Left kidney (tissue), 2 donors: ENCODE measurements around the gene ANGPTL4. TPM values are rescaled to one million over a fixed set of nuclear protein-coding genes. Genes with fewer than 3 reads are reported as not detected.
"Not testable (repeated sequence)": the region's sequence is repeated elsewhere in the genome, so short reads cannot be mapped to it uniquely, and the experiment has no call there.

Source experiments
- DNase-seq: peaks from one replicate; pipeline ENCODE4 v3.0.0-alpha.2; 2013
- polyA plus RNA-seq: library from polyadenylated mRNA; unstranded; fragments of 120-200 nt; gene quantifications from one replicate; pipeline ENCODE4 v1.2.1, GENCODE V29; 2013; ENCODE audit not compliant: insufficient read length

Gene ANGPTL4
- polyA plus RNA-seq, 1 donor, result 3.6 TPM

- no peak for DNase-seq
Measured at GRCh38 chr19:8360196-8360595, 3.8 kb upstream of the ANGPTL4 start.

- peak; percentile 69 for DNase-seq
Measured at GRCh38 chr19:8361921-8362793, 1.8 kb upstream of the ANGPTL4 start.

GRCh38 chr19:8366121-8366581 lies 2.2 kb downstream of the ANGPTL4 start:
- no peak for DNase-seq

GRCh38 chr19:8366961-8367326 lies 3.0 kb downstream of the ANGPTL4 start:
- DNase-seq, result no peak

- DNase-seq, result peak; percentile 93
Measured at GRCh38 chr19:8367327-8368001, 3.5 kb downstream of the ANGPTL4 start.

- DNase-seq, result no peak
Measured at GRCh38 chr19:8370176-8371010, 6.4 kb downstream of the ANGPTL4 start.

GRCh38 chr19:8371011-8371804 lies 7.3 kb downstream of the ANGPTL4 start:
- DNase-seq, result no peak

GRCh38 chr19:8373867-8374813 lies 10.2 kb downstream of the ANGPTL4 start:
- DNase-seq, result no peak

- DNase-seq, result not testable (repeated sequence)
Measured at GRCh38 chr19:8375766-8376165, 11.8 kb downstream of the ANGPTL4 start.

GRCh38 chr19:8376373-8376974 lies 12.5 kb downstream of the ANGPTL4 start:
- DNase-seq, result not testable (repeated sequence)

- no peak for DNase-seq
Measured at GRCh38 chr19:8377598-8377997, 13.6 kb downstream of the ANGPTL4 start.

- not testable (repeated sequence) for DNase-seq
Measured at GRCh38 chr19:8379156-8379891, 15.4 kb downstream of the ANGPTL4 start.

- not testable (repeated sequence) for DNase-seq
Measured at GRCh38 chr19:8384569-8384968, 20.6 kb downstream of the ANGPTL4 start.

- not testable (repeated sequence) for DNase-seq
Measured at GRCh38 chr19:8385103-8385502, 21.1 kb downstream of the ANGPTL4 start.

- DNase-seq, result not testable (repeated sequence)
Measured at GRCh38 chr19:8385566-8385965, 21.6 kb downstream of the ANGPTL4 start.

GRCh38 chr19:8386419-8386818 lies 22.5 kb downstream of the ANGPTL4 start:
- DNase-seq, result not testable (repeated sequence)

- no peak for DNase-seq
Measured at GRCh38 chr19:8386990-8387389, 23.0 kb downstream of the ANGPTL4 start.

- DNase-seq, result no peak
Measured at GRCh38 chr19:8387688-8388611, 24.0 kb downstream of the ANGPTL4 start.
